ENCODE results near the gene GGT5.
"Not testable (repeated sequence)": the region's sequence is repeated elsewhere in the genome, so short reads cannot be mapped to it uniquely, and the experiment has no call there.

GGT5 gene

DNA sequence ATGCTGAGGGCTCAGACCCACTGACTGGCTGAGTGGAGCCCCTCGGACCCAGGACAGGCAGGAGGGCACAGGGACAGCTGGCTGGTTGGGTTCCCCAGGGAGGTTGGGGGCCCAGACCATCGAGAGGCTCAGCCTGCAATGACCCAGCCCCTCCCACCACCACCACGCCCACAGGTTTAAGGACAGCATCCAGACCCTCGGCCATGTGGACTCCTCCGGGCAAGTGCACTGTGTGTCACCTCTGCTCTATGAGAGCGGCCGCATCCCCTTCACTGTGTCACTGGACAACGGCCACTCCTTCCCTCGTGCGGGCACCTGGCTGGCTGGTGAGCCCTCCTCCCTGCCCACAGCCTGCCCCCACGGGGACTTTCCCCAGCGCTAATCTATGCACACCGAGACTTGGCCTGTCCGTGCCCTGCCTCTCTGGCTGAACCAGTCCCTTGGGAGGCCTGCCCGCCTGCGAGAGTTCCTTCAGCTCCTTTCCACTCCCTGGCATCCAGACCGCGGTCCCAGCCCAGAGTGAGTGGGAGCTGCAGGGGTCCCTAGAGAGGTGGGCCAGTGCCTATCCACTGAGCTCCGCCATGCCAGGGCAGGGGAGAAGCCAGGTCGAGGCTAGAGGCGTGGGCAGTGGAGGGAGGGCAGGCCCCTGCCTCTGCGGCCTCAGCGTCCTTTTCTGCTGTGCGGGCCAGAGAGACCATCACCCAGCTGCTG, 61.4 kb downstream of the GGT5 start:
- Histone ChIP-seq H3K36me3 (ENCODE audit: control insufficient read depth, insufficient read depth, low read length) (peaks cover 7% of the 10 kb centered on the region), H3K4me1 (ENCODE audit: control insufficient read depth, insufficient read depth, low read length) (peaks cover 4% of the 10 kb centered on the region), H3K27me3 (ENCODE audit: control insufficient read depth, insufficient read depth, low read length) (no peaks in the 10 kb centered on the region), H3K4me3 (ENCODE audit: low read depth, low read length) (no peak overlapping the region), H3K9ac (ENCODE audit: low read depth, low read length) (no peak overlapping the region), H3K9me3 (ENCODE audit: control insufficient read depth, insufficient read depth, low read length) (no peaks in the 10 kb centered on the region)

DNA sequence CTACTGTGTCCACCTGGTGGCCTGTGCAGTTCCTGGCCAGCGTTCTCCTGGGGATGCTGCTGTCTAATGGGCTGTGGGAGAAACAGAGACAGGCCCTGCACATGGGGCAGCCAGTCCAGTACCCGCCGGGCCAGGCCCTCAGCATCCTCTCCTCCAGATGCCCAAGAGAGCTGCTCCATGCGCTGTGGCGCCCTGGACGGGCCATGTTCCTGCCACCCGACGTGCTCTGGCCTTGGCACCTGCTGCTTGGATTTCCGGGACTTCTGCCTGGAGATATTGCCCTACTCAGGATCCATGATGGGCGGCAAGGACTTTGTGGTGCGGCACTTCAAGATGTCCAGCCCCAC, 62.0 kb downstream of the GGT5 start:
- H3K9ac ChIP-seq (ENCODE audit: low read depth, low read length); H3K27me3 ChIP-seq (ENCODE audit: control insufficient read depth, insufficient read depth, low read length); H3K4me1 ChIP-seq (ENCODE audit: control insufficient read depth, insufficient read depth, low read length); H3K9me3 ChIP-seq (ENCODE audit: control insufficient read depth, insufficient read depth, low read length); H3K4me3 ChIP-seq (ENCODE audit: low read depth, low read length): not testable (repeated sequence)
- peaks cover 11% of the 10 kb centered on the region for H3K36me3 ChIP-seq (ENCODE audit: control insufficient read depth, insufficient read depth, low read length)

DNA sequence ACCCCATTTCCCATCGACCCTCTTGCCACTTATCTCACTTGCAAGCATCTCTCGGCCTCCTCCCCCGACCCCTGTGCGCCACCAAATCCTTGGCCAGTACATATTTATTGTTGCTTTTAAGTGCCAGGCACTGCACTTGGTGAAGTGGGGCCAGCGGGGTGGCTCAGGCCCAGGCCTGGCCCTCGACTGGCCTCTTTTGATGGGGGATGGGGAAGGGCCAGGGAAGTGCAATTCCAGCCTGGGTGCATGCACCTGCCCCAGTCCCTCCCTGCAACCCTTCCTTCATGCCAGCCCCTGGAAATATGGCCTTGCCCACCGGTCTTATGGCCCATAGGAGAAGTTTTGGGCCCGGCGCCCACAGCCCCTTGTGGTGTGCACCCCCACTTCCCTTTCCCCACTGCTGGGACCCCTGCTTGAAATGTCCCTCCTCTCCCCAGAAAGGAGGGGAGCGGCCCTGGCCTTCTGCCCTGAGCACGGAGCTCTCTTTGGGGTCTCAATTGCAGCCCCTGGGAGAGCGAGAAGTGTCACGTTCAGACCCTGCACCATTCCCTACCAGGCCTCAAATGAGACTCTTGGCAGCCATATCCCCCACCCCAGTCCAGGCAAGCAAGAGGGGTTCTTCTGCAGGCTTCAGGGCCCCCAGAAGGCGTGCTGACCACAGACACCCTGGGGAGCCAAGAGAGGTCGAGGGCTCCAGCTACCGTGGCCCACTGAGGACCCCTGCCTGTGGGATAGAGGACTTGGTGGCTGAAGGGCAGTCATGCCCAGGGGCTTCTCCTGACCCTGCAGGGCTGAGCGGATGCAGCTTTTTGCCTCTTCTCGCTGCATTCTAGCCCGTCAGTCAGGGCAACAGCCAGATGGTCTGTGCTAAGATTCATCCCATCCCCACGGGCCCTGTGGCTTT, 62.6 kb downstream of the GGT5 start:
- Histone ChIP-seq H3K27me3 (ENCODE audit: control insufficient read depth, insufficient read depth, low read length) (no peaks in the 10 kb centered on the region), H3K36me3 (ENCODE audit: control insufficient read depth, insufficient read depth, low read length) (peaks cover 13% of the 10 kb centered on the region), H3K4me1 (ENCODE audit: control insufficient read depth, insufficient read depth, low read length) (peaks cover 4% of the 10 kb centered on the region), H3K9ac (ENCODE audit: low read depth, low read length) (peak overlapping the region; percentile 70), H3K4me3 (ENCODE audit: low read depth, low read length) (no peak overlapping the region), H3K9me3 (ENCODE audit: control insufficient read depth, insufficient read depth, low read length) (no peaks in the 10 kb centered on the region)

- peaks cover 4% of the 10 kb centered on the region for H3K4me1 ChIP-seq (ENCODE audit: control insufficient read depth, insufficient read depth, low read length)
- H3K27me3 ChIP-seq (ENCODE audit: control insufficient read depth, insufficient read depth, low read length): no peaks in the 10 kb centered on the region
- H3K9me3 ChIP-seq (ENCODE audit: control insufficient read depth, insufficient read depth, low read length): no peaks in the 10 kb centered on the region
- H3K4me3 ChIP-seq (ENCODE audit: low read depth, low read length): no peak within 1 kb of the TSS
- H3K9ac ChIP-seq (ENCODE audit: low read depth, low read length): peak within 1 kb of the TSS; percentile 70
- peaks cover 16% of the 10 kb centered on the region for H3K36me3 ChIP-seq (ENCODE audit: control insufficient read depth, insufficient read depth, low read length)
Measured at GRCh38 chr22:24181088-24181995, 63.5 kb downstream of the GGT5 start, which contains the start of gene SUSD2. Gene SUSD2, plus strand, starts transcription at chr22:24181487. Its CDS starts 33 bp downstream, at chr22:24181520.

DNA sequence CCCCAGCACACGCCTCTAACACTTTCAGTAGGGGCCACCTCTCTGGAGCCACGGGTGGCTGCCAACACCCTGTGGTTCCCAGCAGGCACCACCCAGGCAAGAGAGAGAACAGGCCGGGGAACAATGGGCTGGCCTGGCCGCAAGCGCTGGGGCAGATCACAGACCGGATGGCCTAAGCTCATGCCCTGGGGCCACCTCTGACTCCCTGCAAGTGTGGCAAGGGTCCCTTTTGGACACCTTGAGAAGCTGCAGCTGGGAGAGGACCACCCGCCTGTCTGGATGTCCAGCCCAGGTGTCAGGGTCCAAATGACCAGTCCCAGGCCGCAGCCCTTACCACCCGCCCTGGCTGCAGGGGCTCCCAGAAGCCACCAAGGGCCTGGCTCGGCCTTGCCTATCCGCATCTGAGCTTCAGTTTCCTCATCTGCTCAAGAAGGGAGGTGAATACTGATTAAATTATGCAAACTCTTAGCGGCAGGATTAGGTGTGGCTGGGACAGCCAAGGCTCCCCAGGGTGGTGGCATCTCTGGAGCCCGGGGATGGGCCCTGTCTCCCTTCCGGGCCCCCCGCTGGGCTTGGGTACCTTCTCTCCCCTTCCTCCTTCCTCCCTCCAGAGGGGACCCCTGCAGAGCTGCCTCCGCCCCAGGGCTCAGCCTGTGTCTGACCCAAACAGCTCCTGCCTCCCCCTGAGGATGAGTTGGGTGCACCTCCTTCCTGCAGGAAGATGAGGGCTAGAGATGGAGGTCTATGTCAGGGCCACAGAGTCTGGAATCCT, 64.4 kb downstream of the GGT5 start:
- H3K27me3 ChIP-seq (ENCODE audit: control insufficient read depth, insufficient read depth, low read length): no peaks in the 10 kb centered on the region
- peaks cover 4% of the 10 kb centered on the region for H3K4me1 ChIP-seq (ENCODE audit: control insufficient read depth, insufficient read depth, low read length)
- peaks cover 20% of the 10 kb centered on the region for H3K36me3 ChIP-seq (ENCODE audit: control insufficient read depth, insufficient read depth, low read length)
- H3K4me3 ChIP-seq (ENCODE audit: low read depth, low read length): no peak overlapping the region
- no peaks in the 10 kb centered on the region for H3K9me3 ChIP-seq (ENCODE audit: control insufficient read depth, insufficient read depth, low read length)
- H3K9ac ChIP-seq (ENCODE audit: low read depth, low read length): no peak overlapping the region

GRCh38 chr22:24179478-24180210, 65.2 kb downstream of the GGT5 start:
- H3K27me3 ChIP-seq (ENCODE audit: control insufficient read depth, insufficient read depth, low read length): no peaks in the 10 kb centered on the region
- H3K9me3 ChIP-seq (ENCODE audit: control insufficient read depth, insufficient read depth, low read length): no peaks in the 10 kb centered on the region
- peaks cover 4% of the 10 kb centered on the region for H3K4me1 ChIP-seq (ENCODE audit: control insufficient read depth, insufficient read depth, low read length)
- peaks cover 25% of the 10 kb centered on the region for H3K36me3 ChIP-seq (ENCODE audit: control insufficient read depth, insufficient read depth, low read length)
- H3K9ac ChIP-seq (ENCODE audit: low read depth, low read length): no peak overlapping the region
- H3K4me3 ChIP-seq (ENCODE audit: low read depth, low read length): no peak overlapping the region

DNA sequence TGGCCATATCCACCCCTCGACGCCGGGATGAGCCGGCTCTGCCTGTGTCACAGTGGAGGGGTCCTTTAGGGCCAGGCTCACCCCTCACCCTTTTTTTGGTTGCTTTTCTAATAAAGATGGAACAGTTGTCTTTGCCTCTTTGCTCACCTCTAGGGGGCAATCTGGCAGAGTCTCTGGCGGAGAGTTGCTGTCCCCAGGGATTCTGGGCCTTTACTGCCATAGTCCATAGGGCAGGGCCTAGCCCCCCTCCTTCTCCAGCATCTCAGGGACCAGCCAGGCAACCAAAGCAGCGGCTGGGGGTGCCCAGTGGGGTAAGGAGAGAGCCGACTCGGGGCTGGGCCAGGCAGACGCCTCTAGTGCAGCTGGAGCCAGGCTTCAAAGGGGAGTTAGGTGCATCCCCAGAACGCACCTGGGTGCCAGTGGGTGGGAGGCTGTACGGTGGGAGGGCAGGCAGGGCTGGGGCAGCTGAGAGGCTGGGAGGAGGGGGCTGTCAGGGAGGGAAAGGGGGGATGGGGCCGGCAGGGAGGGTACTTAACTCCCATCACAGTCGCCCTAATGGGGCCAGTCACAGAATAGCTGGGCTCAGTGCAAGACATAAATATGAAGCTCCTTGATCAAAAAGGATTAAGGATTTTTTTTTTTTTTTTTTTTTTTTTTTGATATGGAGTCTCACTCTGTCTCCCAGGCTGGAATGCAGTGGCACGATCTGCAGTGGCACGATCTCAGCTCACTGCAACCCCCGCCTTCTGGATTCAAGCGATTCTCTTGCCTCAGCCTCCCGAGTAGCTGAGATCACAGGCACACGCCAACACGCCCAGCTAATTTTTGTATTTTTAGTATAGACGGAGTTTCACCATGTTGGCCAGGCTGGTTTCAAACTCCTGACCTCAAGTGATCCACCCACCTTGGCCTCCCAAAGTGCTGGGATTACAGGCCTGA, 66.1 kb downstream of the GGT5 start:
- Histone ChIP-seq H3K9me3 (ENCODE audit: control insufficient read depth, insufficient read depth, low read length) (no peaks in the 10 kb centered on the region), H3K4me3 (ENCODE audit: low read depth, low read length) (no peak overlapping the region), H3K27me3 (ENCODE audit: control insufficient read depth, insufficient read depth, low read length) (no peaks in the 10 kb centered on the region), H3K9ac (ENCODE audit: low read depth, low read length) (no peak overlapping the region), H3K36me3 (ENCODE audit: control insufficient read depth, insufficient read depth, low read length) (peaks cover 29% of the 10 kb centered on the region), H3K4me1 (ENCODE audit: control insufficient read depth, insufficient read depth, low read length) (peaks cover 4% of the 10 kb centered on the region)

- H3K9ac ChIP-seq (ENCODE audit: low read depth, low read length): no peak overlapping the region
- H3K4me3 ChIP-seq (ENCODE audit: low read depth, low read length): no peak overlapping the region
- H3K9me3 ChIP-seq (ENCODE audit: control insufficient read depth, insufficient read depth, low read length): no peaks in the 10 kb centered on the region
- peaks cover 32% of the 10 kb centered on the region for H3K36me3 ChIP-seq (ENCODE audit: control insufficient read depth, insufficient read depth, low read length)
- no peaks in the 10 kb centered on the region for H3K27me3 ChIP-seq (ENCODE audit: control insufficient read depth, insufficient read depth, low read length)
- peaks cover 4% of the 10 kb centered on the region for H3K4me1 ChIP-seq (ENCODE audit: control insufficient read depth, insufficient read depth, low read length)
Measured at GRCh38 chr22:24178021-24178431, 66.9 kb downstream of the GGT5 start.

DNA sequence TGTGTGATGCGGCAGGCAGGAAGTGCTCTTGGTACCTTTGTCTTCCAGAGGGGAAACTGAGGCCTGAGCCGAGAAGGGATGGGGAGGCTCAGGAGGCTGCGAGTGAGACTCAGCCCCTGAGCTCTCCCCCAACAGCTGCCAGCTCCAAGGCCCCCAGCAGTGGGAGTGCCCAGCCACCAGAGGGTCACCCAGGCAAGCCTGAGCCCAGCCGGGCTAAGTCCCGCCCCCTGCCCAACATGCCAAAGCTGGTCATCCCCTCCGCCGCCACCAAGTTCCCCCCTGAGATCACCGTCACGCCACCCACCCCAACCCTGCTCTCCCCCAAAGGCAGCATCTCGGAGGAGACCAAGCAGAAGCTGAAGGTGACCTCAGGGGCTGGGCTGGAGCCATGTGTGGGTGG, 67.4 kb downstream of the GGT5 start:
- H3K36me3 ChIP-seq (ENCODE audit: control insufficient read depth, insufficient read depth, low read length): peaks cover 37% of the 10 kb centered on the region
- no peak overlapping the region for H3K9ac ChIP-seq (ENCODE audit: low read depth, low read length)
- peaks cover 4% of the 10 kb centered on the region for H3K4me1 ChIP-seq (ENCODE audit: control insufficient read depth, insufficient read depth, low read length)

DNA sequence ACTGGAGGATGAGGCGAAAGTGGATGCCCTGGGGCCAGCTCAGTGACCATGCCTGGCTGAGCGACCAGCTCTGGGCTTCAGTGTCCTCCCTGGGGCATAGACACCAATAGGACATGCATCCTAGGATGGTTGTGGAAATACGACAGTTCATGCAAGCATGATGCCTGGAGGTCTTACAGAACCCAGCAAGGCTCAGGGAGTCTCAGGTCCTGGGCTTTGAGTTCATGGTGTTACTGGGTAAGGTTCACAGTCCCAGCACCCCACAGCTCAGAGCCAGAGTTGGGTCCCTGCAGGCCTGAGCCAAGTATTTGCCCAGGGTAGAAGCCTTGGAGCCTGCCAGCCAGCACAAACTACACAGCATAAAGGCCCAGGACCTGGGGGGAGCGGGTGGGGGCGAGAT, 67.8 kb downstream of the GGT5 start:
- peaks cover 41% of the 10 kb centered on the region for H3K36me3 ChIP-seq (ENCODE audit: control insufficient read depth, insufficient read depth, low read length)
- H3K27me3 ChIP-seq (ENCODE audit: control insufficient read depth, insufficient read depth, low read length): no peaks in the 10 kb centered on the region
- no peaks in the 10 kb centered on the region for H3K9me3 ChIP-seq (ENCODE audit: control insufficient read depth, insufficient read depth, low read length)
- H3K9ac ChIP-seq (ENCODE audit: low read depth, low read length): no peak overlapping the region
- no peak overlapping the region for H3K4me3 ChIP-seq (ENCODE audit: low read depth, low read length)
- H3K4me1 ChIP-seq (ENCODE audit: control insufficient read depth, insufficient read depth, low read length): peaks cover 4% of the 10 kb centered on the region

More for the DNA sequence above, 67.4 kb downstream of the GGT5 start:
- no peaks in the 10 kb centered on the region for H3K27me3 ChIP-seq (ENCODE audit: control insufficient read depth, insufficient read depth, low read length)
- H3K4me3 ChIP-seq (ENCODE audit: low read depth, low read length): no peak overlapping the region
- H3K9me3 ChIP-seq (ENCODE audit: control insufficient read depth, insufficient read depth, low read length): no peaks in the 10 kb centered on the region

Data from iPS-15b (cell line).